IPS-18c (cell line): Measurements from ENCODE around the gene CAPN7.

Source experiments
- H3K4me3 ChIP-seq: 2 replicates; pipeline ENCODE4 v1.7.0; 2013; ENCODE audit warnings: low read depth, mild to moderate bottlenecking, low read length, moderate library complexity; ENCODE audit not compliant: insufficient read depth
- H3K9me3 ChIP-seq: one replicate; pipeline ENCODE4 v1.6.1; 2013; ENCODE audit warnings: mild to moderate bottlenecking, low read length, moderate library complexity; ENCODE audit not compliant: control insufficient read depth, insufficient read depth

CAPN7 gene

DNA sequence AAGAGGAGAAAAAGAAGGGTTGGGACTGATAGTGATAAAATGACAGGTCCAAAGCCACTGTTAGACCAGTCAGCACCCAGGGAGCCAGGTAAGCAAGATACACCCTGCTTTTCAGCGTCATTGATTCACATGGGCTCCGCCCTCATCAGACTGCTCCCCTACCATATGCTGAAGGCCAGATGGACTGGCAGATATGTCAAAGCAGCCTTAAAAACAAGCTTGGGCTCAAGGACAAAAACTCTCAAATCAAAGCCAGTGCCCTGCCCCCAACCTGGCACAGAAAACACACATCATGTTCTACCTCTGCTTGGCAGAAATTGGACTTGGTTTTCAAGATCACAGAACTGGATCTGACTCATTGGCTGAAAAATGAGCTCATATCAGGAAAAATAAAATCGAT lies 93.0 kb downstream of the CAPN7 start:
- Histone ChIP-seq H3K9me3 (no peaks in the 10 kb centered on the region), H3K4me3 (no peak overlapping the region)

DNA sequence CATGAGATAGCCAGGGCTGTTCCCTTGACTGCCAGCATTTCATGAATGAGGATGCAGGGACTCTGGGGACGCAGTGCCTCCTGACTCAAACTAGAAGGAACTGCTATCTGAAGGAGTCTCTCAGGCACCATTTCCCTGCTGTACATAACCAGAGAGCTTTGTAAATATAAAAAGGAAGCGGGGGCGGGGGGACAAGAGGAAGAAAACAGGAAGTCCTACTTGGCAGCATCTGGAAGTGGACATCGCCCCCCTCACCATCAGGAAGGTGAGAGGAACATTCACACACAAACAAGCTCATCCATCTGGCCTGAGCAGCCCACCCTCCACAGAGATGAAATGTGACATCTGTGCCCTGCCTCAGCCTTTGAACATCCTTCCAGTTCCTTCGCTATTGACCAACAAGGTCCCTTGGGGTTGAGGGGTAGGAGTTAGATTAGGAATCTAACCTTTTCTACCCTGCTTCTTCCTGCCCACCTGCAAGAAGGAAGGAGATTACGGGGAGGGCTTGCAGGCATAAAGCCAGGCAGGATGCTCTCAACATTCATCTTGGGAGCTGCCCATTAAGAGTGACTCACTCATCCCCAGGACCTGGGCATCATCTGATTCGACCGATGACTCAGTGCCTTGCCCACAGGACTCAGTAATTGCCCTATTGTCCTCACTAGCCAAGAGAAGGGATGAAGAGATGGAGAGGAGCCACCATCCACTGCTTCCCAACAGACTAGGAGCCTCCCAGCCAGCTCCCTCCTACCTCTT lies 94.5 kb downstream of the CAPN7 start:
- Histone ChIP-seq H3K4me3 (no peak overlapping the region), H3K9me3 (no peaks in the 10 kb centered on the region)

DNA sequence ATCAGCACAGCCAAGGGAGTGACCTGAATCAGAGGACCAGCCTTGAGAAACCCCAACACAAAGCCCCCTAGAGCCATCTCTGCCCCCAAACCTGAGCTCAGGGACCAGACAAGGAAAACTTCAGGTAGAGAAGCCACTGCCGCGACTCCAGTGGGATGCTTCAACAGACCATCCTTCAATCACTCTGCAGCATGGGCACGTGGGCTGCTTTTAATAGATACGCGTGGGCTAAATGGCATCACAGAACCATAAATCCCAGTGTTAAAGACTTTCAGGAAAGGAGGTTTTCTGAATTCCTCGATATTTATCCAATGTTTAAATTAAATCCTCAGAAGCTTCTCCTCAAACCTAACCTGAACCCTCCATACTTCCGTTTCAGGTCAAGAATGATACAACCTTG lies 95.7 kb downstream of the CAPN7 start:
- H3K9me3 ChIP-seq: no peaks in the 10 kb centered on the region
- H3K4me3 ChIP-seq: no peak overlapping the region
